KMS-11 (cell line): ENCODE measurements around the gene APBA1.

ENCODE experiments used
- H2AFZ ChIP-seq: fragments of 200-600 bp; sonication (generic); 2 replicates; pipeline ENCODE4 v1.6.1; 2016; ENCODE audit warnings: antibody characterized with exemption, mixed run types, low read depth
- H3K27ac ChIP-seq: fragments of 200-600 bp; sonication (generic); 2 replicates; pipeline ENCODE4 v1.6.1; 2016; ENCODE audit warnings: mild to moderate bottlenecking, mixed run types
- H3K27me3 ChIP-seq: fragments of 200-600 bp; sonication (generic); 2 replicates; pipeline ENCODE4 v1.6.1; 2017; ENCODE audit warnings: mild to moderate bottlenecking, low read depth, mixed run types, moderate library complexity; ENCODE audit not compliant: insufficient read depth
- H3K36me3 ChIP-seq: fragments of 200-600 bp; sonication (generic); 2 replicates; pipeline ENCODE4 v1.6.1; 2017; ENCODE audit warnings: mild to moderate bottlenecking, mixed run types; ENCODE audit not compliant: insufficient read depth
- H3K4me1 ChIP-seq: fragments of 200-600 bp; sonication (generic); 2 replicates; pipeline ENCODE4 v1.6.1; 2016; ENCODE audit warnings: mild to moderate bottlenecking, low read depth, mixed run types; ENCODE audit not compliant: poor library complexity, severe bottlenecking
- H3K4me2 ChIP-seq: fragments of 200-600 bp; sonication (generic); 2 replicates; pipeline ENCODE4 v1.7.0; 2016; ENCODE audit warnings: mild to moderate bottlenecking, mixed run types
- H3K4me3 ChIP-seq: fragments of 200-600 bp; sonication (generic); IDR thresholded peaks from 2 replicates; pipeline ENCODE4 v1.6.1; 2017; ENCODE audit warnings: low read depth, low read length, mixed read lengths; ENCODE audit not compliant: insufficient read depth
- H3K79me2 ChIP-seq: fragments of 200-600 bp; sonication (generic); 2 replicates; pipeline ENCODE4 v1.6.1; 2016; ENCODE audit warnings: low read depth, mixed run types; ENCODE audit not compliant: insufficient read depth
- H3K9ac ChIP-seq: fragments of 200-600 bp; sonication (generic); 2 replicates; pipeline ENCODE4 v1.6.1; 2016; ENCODE audit warnings: mild to moderate bottlenecking, mixed run types
- H4K20me1 ChIP-seq: fragments of 200-600 bp; sonication (generic); 2 replicates; pipeline ENCODE4 v1.6.1; 2016; ENCODE audit warnings: mild to moderate bottlenecking, mixed run types; ENCODE audit not compliant: insufficient read depth
- TF ChIP-seq, protein P1 (sequence below): fragments of 200-600 bp; sonication (generic); conservative IDR thresholded peaks from 2 replicates; pipeline ENCODE4 v1.6.1; 2017; ENCODE audit warnings: low read depth, mild to moderate bottlenecking, antibody characterized with exemption, low read length, moderate library complexity, mixed read lengths

Gene APBA1

DNA sequence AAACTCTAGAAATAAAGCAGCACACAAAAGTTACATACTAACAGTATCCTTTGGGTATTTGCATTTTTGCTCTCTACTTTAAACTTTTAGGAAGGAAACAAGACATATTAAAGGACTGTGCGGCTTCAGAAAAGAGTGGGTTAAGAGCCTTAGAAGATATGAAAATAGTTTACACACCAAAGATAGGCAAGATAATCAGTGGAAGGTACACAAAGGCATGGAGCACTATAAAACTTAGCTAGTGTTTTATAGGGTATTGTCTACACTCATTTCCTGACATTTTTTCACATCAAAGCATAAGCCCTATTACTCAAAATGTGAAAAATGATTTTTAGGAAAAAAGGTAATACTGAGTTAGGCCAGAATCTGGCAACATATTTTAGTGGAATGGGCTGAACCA is 43.7 kb upstream of the APBA1 start:
- TF ChIP-seq, protein P1, sequence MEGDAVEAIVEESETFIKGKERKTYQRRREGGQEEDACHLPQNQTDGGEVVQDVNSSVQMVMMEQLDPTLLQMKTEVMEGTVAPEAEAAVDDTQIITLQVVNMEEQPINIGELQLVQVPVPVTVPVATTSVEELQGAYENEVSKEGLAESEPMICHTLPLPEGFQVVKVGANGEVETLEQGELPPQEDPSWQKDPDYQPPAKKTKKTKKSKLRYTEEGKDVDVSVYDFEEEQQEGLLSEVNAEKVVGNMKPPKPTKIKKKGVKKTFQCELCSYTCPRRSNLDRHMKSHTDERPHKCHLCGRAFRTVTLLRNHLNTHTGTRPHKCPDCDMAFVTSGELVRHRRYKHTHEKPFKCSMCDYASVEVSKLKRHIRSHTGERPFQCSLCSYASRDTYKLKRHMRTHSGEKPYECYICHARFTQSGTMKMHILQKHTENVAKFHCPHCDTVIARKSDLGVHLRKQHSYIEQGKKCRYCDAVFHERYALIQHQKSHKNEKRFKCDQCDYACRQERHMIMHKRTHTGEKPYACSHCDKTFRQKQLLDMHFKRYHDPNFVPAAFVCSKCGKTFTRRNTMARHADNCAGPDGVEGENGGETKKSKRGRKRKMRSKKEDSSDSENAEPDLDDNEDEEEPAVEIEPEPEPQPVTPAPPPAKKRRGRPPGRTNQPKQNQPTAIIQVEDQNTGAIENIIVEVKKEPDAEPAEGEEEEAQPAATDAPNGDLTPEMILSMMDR, result no peak
- H2AFZ ChIP-seq, result no peak overlapping the region

DNA sequence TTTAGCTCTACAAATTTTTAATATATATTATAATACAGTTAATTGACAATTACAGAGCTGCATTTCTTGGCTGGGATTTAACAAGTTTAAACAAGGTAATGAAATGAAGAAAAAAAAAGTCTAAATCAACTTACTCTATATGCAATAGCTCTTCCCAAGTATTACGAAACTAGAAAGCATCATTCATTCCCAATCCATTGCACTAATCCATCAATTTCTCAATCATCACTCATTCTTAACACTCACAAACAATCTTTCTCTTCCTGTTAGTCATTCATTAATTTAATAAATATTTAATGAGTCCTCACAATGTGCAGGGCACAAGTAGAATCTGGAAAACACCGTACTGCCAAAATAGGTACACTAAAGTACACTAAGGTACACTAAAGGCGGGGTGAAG is 42.9 kb upstream of the APBA1 start:
- Histone ChIP-seq H3K9ac (no peak overlapping the region), H3K4me3 (no peak overlapping the region), H3K79me2 (no peaks in the 10 kb centered on the region), H2AFZ (no peak overlapping the region), H3K27me3 (no peaks in the 10 kb centered on the region), H3K4me1 (no peaks in the 10 kb centered on the region), H4K20me1 (no peaks in the 10 kb centered on the region), H3K4me2 (no peak overlapping the region), H3K36me3 (no peaks in the 10 kb centered on the region), H3K27ac (no peak overlapping the region)
- TF ChIP-seq, protein P1, result no peak

More for the DNA sequence above, 43.7 kb upstream of the APBA1 start:
- no peaks in the 10 kb centered on the region for H3K27me3 ChIP-seq
- H3K27ac ChIP-seq, result no peak overlapping the region
- H3K79me2 ChIP-seq, result no peaks in the 10 kb centered on the region
- no peaks in the 10 kb centered on the region for H3K36me3 ChIP-seq
- H3K9ac ChIP-seq, result no peak overlapping the region
- no peak overlapping the region for H3K4me3 ChIP-seq
- H4K20me1 ChIP-seq, result no peaks in the 10 kb centered on the region
- no peaks in the 10 kb centered on the region for H3K4me1 ChIP-seq
- H3K4me2 ChIP-seq, result no peak overlapping the region

DNA sequence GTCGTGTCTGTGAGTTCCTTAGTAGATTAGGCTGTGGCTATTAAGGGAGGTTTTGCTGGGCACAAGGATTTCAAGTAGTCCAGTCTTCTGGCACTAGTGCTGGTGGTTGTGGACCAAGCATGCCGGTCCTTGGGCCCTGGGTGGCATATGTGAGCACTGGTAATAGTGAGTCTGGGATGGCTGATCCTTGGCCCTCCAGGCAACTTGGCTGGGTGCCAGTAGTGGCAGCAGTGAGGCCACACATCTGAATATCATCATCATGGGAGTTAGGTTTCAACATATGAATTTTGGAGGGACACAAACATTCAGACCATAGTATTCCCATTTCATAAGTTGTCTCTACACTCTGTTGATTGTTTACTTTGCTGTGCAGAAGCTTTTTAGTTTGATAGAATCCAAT is 25.3 kb upstream of the APBA1 start:
- no peaks in the 10 kb centered on the region for H4K20me1 ChIP-seq
- H3K4me2 ChIP-seq, result no peak overlapping the region
- no peak overlapping the region for H3K27ac ChIP-seq
- no peaks in the 10 kb centered on the region for H3K79me2 ChIP-seq
- no peaks in the 10 kb centered on the region for H3K4me1 ChIP-seq
- no peaks in the 10 kb centered on the region for H3K36me3 ChIP-seq
- no peak overlapping the region for H3K9ac ChIP-seq
- no peak overlapping the region for H2AFZ ChIP-seq
- TF ChIP-seq, protein P1, result no peak
- no peaks in the 10 kb centered on the region for H3K27me3 ChIP-seq
- H3K4me3 ChIP-seq, result no peak overlapping the region

DNA sequence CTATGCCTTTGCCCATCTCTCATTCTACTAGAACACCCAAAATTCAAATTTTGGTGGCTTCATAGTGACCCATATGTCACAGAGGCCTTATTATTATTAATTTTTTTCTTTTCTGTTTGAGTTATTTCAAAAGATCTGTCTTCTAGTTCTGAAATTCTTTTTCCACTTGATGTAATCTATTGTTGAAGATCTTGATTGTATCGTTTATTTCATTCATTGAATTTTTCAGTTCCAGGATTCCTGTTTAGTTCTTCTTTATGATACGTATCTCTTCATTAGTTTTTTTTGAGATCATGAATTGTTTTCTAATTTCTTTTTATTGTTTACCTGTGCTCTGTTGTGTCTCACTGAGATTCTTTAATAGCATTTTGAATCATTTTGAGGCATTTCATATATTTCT is 24.6 kb upstream of the APBA1 start:
- Histone ChIP-seq H3K27ac (no peak overlapping the region), H2AFZ (no peak overlapping the region), H3K4me2 (no peak overlapping the region), H3K79me2 (no peaks in the 10 kb centered on the region), H3K27me3 (no peaks in the 10 kb centered on the region), H3K4me1 (no peaks in the 10 kb centered on the region), H3K36me3 (no peaks in the 10 kb centered on the region), H4K20me1 (no peaks in the 10 kb centered on the region), H3K4me3 (no peak overlapping the region), H3K9ac (no peak overlapping the region)
- TF ChIP-seq, protein P1, result no peak
